ENCODE measurements around the gene TWNK.

DNA sequence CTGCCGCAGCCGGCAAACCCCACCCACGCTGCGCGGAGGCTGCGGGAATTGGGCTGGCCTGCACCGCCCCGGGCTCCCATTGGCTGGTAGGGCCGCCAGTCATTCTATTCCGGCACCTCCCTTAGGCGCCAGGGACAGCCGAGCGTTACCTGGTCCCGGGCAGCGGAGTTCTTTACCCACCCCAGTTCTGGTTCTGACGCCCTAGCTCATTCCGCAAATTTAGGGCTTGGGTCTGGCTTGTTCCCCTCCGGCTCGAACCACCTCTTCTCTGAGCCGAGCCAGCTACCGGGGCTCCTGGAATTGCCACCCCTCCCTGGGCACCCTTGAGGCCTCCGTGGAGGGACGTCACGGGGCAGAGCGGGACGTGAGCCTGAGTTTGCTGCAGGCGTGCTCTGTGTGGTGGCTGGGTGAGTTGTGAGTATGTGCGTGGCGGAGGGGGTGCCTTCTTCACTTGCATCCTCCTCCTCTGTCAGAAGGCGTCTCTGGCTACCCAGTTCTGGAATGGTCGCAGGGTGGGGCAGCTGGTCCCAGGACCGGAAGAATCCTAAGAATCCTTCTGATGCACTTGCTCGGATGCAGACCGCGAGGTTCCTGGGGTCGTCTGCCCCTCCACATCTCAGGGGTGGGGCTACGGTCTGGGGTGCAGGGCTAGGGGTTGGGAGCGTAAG, 43.9 kb downstream of the TWNK start, which contains the start of the genes PDZD7 and SFXN3:
- peak in 1 of 2 donors; percentile 70 for TF ChIP-seq POLR2A (IDR thresholded peaks at IDR 0.05)
- TF ChIP-seq, protein P1, sequence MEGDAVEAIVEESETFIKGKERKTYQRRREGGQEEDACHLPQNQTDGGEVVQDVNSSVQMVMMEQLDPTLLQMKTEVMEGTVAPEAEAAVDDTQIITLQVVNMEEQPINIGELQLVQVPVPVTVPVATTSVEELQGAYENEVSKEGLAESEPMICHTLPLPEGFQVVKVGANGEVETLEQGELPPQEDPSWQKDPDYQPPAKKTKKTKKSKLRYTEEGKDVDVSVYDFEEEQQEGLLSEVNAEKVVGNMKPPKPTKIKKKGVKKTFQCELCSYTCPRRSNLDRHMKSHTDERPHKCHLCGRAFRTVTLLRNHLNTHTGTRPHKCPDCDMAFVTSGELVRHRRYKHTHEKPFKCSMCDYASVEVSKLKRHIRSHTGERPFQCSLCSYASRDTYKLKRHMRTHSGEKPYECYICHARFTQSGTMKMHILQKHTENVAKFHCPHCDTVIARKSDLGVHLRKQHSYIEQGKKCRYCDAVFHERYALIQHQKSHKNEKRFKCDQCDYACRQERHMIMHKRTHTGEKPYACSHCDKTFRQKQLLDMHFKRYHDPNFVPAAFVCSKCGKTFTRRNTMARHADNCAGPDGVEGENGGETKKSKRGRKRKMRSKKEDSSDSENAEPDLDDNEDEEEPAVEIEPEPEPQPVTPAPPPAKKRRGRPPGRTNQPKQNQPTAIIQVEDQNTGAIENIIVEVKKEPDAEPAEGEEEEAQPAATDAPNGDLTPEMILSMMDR (IDR thresholded peaks at IDR 0.05), result no peak
